Measurements from ENCODE around the gene DGKE.

DGKE gene

GRCh38 chr17:56912105-56912999 lies 78.4 kb downstream of the DGKE start:
- peak overlapping the region; percentile 51 to 95 for H3K27ac ChIP-seq (ENCODE audit: low read depth in 2 of 2, low read length in 2 of 2)
- peak overlapping the region; percentile 58 to 94 for H3K9ac ChIP-seq (ENCODE audit: low read depth in 1 of 2, low read length in 2 of 2)
- H3K4me3 ChIP-seq (ENCODE audit: low read length in 2 of 2), result peak overlapping the region; percentile 93 to 96
- no peaks in the 10 kb centered on the region for H3K27me3 ChIP-seq (ENCODE audit: control insufficient read depth in 2 of 2, insufficient read depth in 2 of 2, low read length in 2 of 2)
- H3K9me3 ChIP-seq (ENCODE audit: control insufficient read depth in 2 of 2, low read length in 2 of 2), result no peaks in the 10 kb centered on the region
- H3K4me1 ChIP-seq (ENCODE audit: control insufficient read depth in 2 of 2, insufficient read depth in 2 of 2, low read length in 2 of 2), result peaks cover 42 to 48% of the 10 kb centered on the region in 2 donors
- H3K36me3 ChIP-seq (ENCODE audit: control insufficient read depth in 2 of 2, insufficient read depth in 2 of 2, low read length in 2 of 2), result peaks cover 12 to 17% of the 10 kb centered on the region in 2 donors

- Histone ChIP-seq H3K9me3 (ENCODE audit: control insufficient read depth in 2 of 2, low read length in 2 of 2) (no peaks in the 10 kb centered on the region), H3K9ac (ENCODE audit: low read depth in 1 of 2, low read length in 2 of 2) (peak overlapping the region; percentile 58 to 94), H3K27me3 (ENCODE audit: control insufficient read depth in 2 of 2, insufficient read depth in 2 of 2, low read length in 2 of 2) (no peaks in the 10 kb centered on the region), H3K4me1 (ENCODE audit: control insufficient read depth in 2 of 2, insufficient read depth in 2 of 2, low read length in 2 of 2) (peaks cover 42 to 48% of the 10 kb centered on the region in 2 donors), H3K36me3 (ENCODE audit: control insufficient read depth in 2 of 2, insufficient read depth in 2 of 2, low read length in 2 of 2) (peaks cover 6 to 11% of the 10 kb centered on the region in 2 donors), H3K4me3 (ENCODE audit: low read length in 2 of 2) (peak overlapping the region; percentile 93 to 96), H3K27ac (ENCODE audit: low read depth in 2 of 2, low read length in 2 of 2) (peak overlapping the region; percentile 94 to 95)
These were observed 79.0 kb downstream of the DGKE start for GRCh38 chr17:56913000-56913311.

- Histone ChIP-seq H3K9ac (ENCODE audit: low read depth in 1 of 2, low read length in 2 of 2) (peak overlapping the region; percentile 58 to 94), H3K9me3 (ENCODE audit: control insufficient read depth in 2 of 2, low read length in 2 of 2) (no peaks in the 10 kb centered on the region), H3K4me1 (ENCODE audit: control insufficient read depth in 2 of 2, insufficient read depth in 2 of 2, low read length in 2 of 2) (peaks cover 40 to 45% of the 10 kb centered on the region in 2 donors), H3K4me3 (ENCODE audit: low read length in 2 of 2) (peak overlapping the region; percentile 93 to 96), H3K27ac (ENCODE audit: low read depth in 2 of 2, low read length in 2 of 2) (peak overlapping the region; percentile 94 to 95), H3K36me3 (ENCODE audit: control insufficient read depth in 2 of 2, insufficient read depth in 2 of 2, low read length in 2 of 2) (peaks cover 3 to 6% of the 10 kb centered on the region in 2 donors), H3K27me3 (ENCODE audit: control insufficient read depth in 2 of 2, insufficient read depth in 2 of 2, low read length in 2 of 2) (no peaks in the 10 kb centered on the region)
These were observed 79.5 kb downstream of the DGKE start for GRCh38 chr17:56913353-56913866.

- H3K27ac ChIP-seq (ENCODE audit: low read depth in 2 of 2, low read length in 2 of 2), result peak within 1 kb of the TSS; percentile 94 to 95
- peak within 1 kb of the TSS; percentile 94 for H3K9ac ChIP-seq (ENCODE audit: low read depth in 1 of 2, low read length in 2 of 2)
- peaks cover 0 to under 1% of the 10 kb centered on the region in 2 donors for H3K36me3 ChIP-seq (ENCODE audit: control insufficient read depth in 2 of 2, insufficient read depth in 2 of 2, low read length in 2 of 2)
- peaks cover 35 to 43% of the 10 kb centered on the region in 2 donors for H3K4me1 ChIP-seq (ENCODE audit: control insufficient read depth in 2 of 2, insufficient read depth in 2 of 2, low read length in 2 of 2)
- no peaks in the 10 kb centered on the region for H3K27me3 ChIP-seq (ENCODE audit: control insufficient read depth in 2 of 2, insufficient read depth in 2 of 2, low read length in 2 of 2)
- peak within 1 kb of the TSS; percentile 93 to 96 for H3K4me3 ChIP-seq (ENCODE audit: low read length in 2 of 2)
- no peaks in the 10 kb centered on the region for H3K9me3 ChIP-seq (ENCODE audit: control insufficient read depth in 2 of 2, low read length in 2 of 2)
These were observed 80.1 kb downstream of the DGKE start, which contains the start of gene TRIM25 for GRCh38 chr17:56913867-56914580. TRIM25 (minus strand) TSS chr17:56914049; CDS start chr17:56913988, 61 bp downstream.

- H3K27me3 ChIP-seq (ENCODE audit: control insufficient read depth in 2 of 2, insufficient read depth in 2 of 2, low read length in 2 of 2), result no peaks in the 10 kb centered on the region
- no peaks in the 10 kb centered on the region for H3K9me3 ChIP-seq (ENCODE audit: control insufficient read depth in 2 of 2, low read length in 2 of 2)
- peak overlapping the region; percentile 94 for H3K9ac ChIP-seq (ENCODE audit: low read depth in 1 of 2, low read length in 2 of 2)
- peak overlapping the region; percentile 94 to 95 for H3K27ac ChIP-seq (ENCODE audit: low read depth in 2 of 2, low read length in 2 of 2)
- peak overlapping the region; percentile 93 to 96 for H3K4me3 ChIP-seq (ENCODE audit: low read length in 2 of 2)
- peaks cover 30 to 39% of the 10 kb centered on the region in 2 donors for H3K4me1 ChIP-seq (ENCODE audit: control insufficient read depth in 2 of 2, insufficient read depth in 2 of 2, low read length in 2 of 2)
- no peaks in the 10 kb centered on the region for H3K36me3 ChIP-seq (ENCODE audit: control insufficient read depth in 2 of 2, insufficient read depth in 2 of 2, low read length in 2 of 2)
These were observed 80.8 kb downstream of the DGKE start for GRCh38 chr17:56914581-56915273.

- H3K4me1 ChIP-seq (ENCODE audit: control insufficient read depth in 2 of 2, insufficient read depth in 2 of 2, low read length in 2 of 2), result peaks cover 16 to 17% of the 10 kb centered on the region in 2 donors
- no peak overlapping the region for H3K27ac ChIP-seq (ENCODE audit: low read depth in 2 of 2, low read length in 2 of 2)
- no peaks in the 10 kb centered on the region for H3K36me3 ChIP-seq (ENCODE audit: control insufficient read depth in 2 of 2, insufficient read depth in 2 of 2, low read length in 2 of 2)
- H3K27me3 ChIP-seq (ENCODE audit: control insufficient read depth in 2 of 2, insufficient read depth in 2 of 2, low read length in 2 of 2), result no peaks in the 10 kb centered on the region
- no peaks in the 10 kb centered on the region for H3K9me3 ChIP-seq (ENCODE audit: control insufficient read depth in 2 of 2, low read length in 2 of 2)
- no peak overlapping the region for H3K4me3 ChIP-seq (ENCODE audit: low read length in 2 of 2)
- H3K9ac ChIP-seq (ENCODE audit: low read depth in 1 of 2, low read length in 2 of 2), result no peak overlapping the region
These were observed 83.8 kb downstream of the DGKE start for GRCh38 chr17:56917559-56918296.

- Histone ChIP-seq H3K9ac (ENCODE audit: low read depth in 1 of 2, low read length in 2 of 2) (no peak overlapping the region), H3K4me1 (ENCODE audit: control insufficient read depth in 2 of 2, insufficient read depth in 2 of 2, low read length in 2 of 2) (peaks cover 16 to 17% of the 10 kb centered on the region in 2 donors), H3K27me3 (ENCODE audit: control insufficient read depth in 2 of 2, insufficient read depth in 2 of 2, low read length in 2 of 2) (no peaks in the 10 kb centered on the region), H3K27ac (ENCODE audit: low read depth in 2 of 2, low read length in 2 of 2) (no peak overlapping the region), H3K36me3 (ENCODE audit: control insufficient read depth in 2 of 2, insufficient read depth in 2 of 2, low read length in 2 of 2) (no peaks in the 10 kb centered on the region), H3K9me3 (ENCODE audit: control insufficient read depth in 2 of 2, low read length in 2 of 2) (no peaks in the 10 kb centered on the region), H3K4me3 (ENCODE audit: low read length in 2 of 2) (no peak overlapping the region)
These were observed 85.0 kb downstream of the DGKE start for GRCh38 chr17:56918916-56919315.
